ENCODE data around the gene TGFBR3. TPM values are rescaled to one million over a fixed set of nuclear protein-coding genes. Genes with fewer than 3 reads are reported as not detected.

Gene TGFBR3
- polyA plus RNA-seq, 1 donor (not counting 4 experiments of a cell fraction or from before 2014, with no cell fraction given), result 1.2 TPM

DNA sequence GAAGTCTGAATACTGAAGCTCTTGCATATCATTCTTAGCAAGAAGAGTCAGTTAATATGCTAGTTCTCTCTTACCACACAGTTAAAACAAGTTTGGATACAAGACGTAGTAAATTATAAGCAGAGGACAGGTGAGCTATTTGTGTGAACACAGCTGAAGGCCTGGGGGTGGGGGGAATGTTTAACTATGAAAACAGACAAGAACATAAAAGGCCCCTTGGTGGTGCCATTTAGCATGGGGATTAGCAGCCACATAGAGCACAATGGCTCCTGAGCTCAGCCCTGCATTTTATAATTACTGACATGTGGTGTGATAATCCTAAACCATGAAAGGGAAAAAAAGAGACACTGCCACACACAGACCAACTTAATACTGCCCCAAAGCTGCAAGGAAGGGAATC is 94.8 kb downstream of the TGFBR3 start:
- Histone ChIP-seq H3K27me3 (ENCODE audit: control insufficient read depth, extremely low read depth, insufficient read depth, low read length) (peaks cover 28% of the 10 kb centered on the region), H3K9me3 (ENCODE audit: control insufficient read depth, low read depth, low read length) (no peaks in the 10 kb centered on the region), H4K20me1 (ENCODE audit: control insufficient read depth, extremely low read depth, insufficient read depth, low read length) (no peaks in the 10 kb centered on the region), H3K27ac (ENCODE audit: control insufficient read depth, insufficient read depth, low read length) (no peak overlapping the region), H3K79me2 (ENCODE audit: control insufficient read depth, insufficient read depth, low read length) (no peaks in the 10 kb centered on the region), H3K9ac (ENCODE audit: control insufficient read depth, extremely low read depth, insufficient read depth, low read length) (no peak overlapping the region), H3K9me1 (ENCODE audit: control insufficient read depth, extremely low read depth, insufficient read depth, low read length) (no peaks in the 10 kb centered on the region), H3K4me3 (ENCODE audit: control insufficient read depth in 2 of 3, extremely low read depth in 1 of 3, insufficient read depth in 2 of 3, low read depth in 1 of 3, low read length in 3 of 3) (no peak overlapping the region), H3K4me2 (ENCODE audit: control insufficient read depth, extremely low read depth, insufficient read depth, low read depth, low read length) (no peak overlapping the region), H3K4me1 (ENCODE audit: control insufficient read depth, extremely low read depth, insufficient read depth, low read length) (peaks cover 17% of the 10 kb centered on the region), H3K36me3 (ENCODE audit: control insufficient read depth in 2 of 2, extremely low read depth in 1 of 2, insufficient read depth in 2 of 2, low read length in 2 of 2) (no peaks in the 10 kb centered on the region), H2AFZ (ENCODE audit: control insufficient read depth, low read length) (no peak overlapping the region)
- dilution Hi-C loops (cut with MboI; ENCODE audit: extremely low pct_ligation_motif_present, low sequenced_read_pairs), result no loop called here
- TF ChIP-seq EZH2 (IDR thresholded peaks at IDR 0.05; ENCODE audit: low read length), result no peak
- no peak for TF ChIP-seq CTCF (optimal IDR thresholded peaks at IDR 0.05 in 1 of 3, IDR thresholded peaks at IDR 0.05 in 1 of 3, conservative IDR thresholded peaks at IDR 0.05 in 1 of 3; ENCODE audit: extremely low read depth in 1 of 3, insufficient read depth in 2 of 3, low read length in 3 of 3)
- DNase-seq (ENCODE audit: low read depth, low spot score) (no peak), FAIRE-seq (no peak)

- Histone ChIP-seq H3K27ac (ENCODE audit: control insufficient read depth, insufficient read depth, low read length) (no peak overlapping the region), H3K9me1 (ENCODE audit: control insufficient read depth, extremely low read depth, insufficient read depth, low read length) (no peaks in the 10 kb centered on the region), H2AFZ (ENCODE audit: control insufficient read depth, low read length) (no peak overlapping the region), H3K4me2 (ENCODE audit: control insufficient read depth, extremely low read depth, insufficient read depth, low read depth, low read length) (no peak overlapping the region), H3K79me2 (ENCODE audit: control insufficient read depth, insufficient read depth, low read length) (no peaks in the 10 kb centered on the region), H4K20me1 (ENCODE audit: control insufficient read depth, extremely low read depth, insufficient read depth, low read length) (no peaks in the 10 kb centered on the region), H3K9ac (ENCODE audit: control insufficient read depth, extremely low read depth, insufficient read depth, low read length) (no peak overlapping the region), H3K9me3 (ENCODE audit: control insufficient read depth, low read depth, low read length) (no peaks in the 10 kb centered on the region), H3K36me3 (ENCODE audit: control insufficient read depth in 2 of 2, extremely low read depth in 1 of 2, insufficient read depth in 2 of 2, low read length in 2 of 2) (no peaks in the 10 kb centered on the region), H3K4me3 (ENCODE audit: control insufficient read depth in 2 of 3, extremely low read depth in 1 of 3, insufficient read depth in 2 of 3, low read depth in 1 of 3, low read length in 3 of 3) (no peak overlapping the region), H3K4me1 (ENCODE audit: control insufficient read depth, extremely low read depth, insufficient read depth, low read length) (peaks cover 10% of the 10 kb centered on the region), H3K27me3 (ENCODE audit: control insufficient read depth, extremely low read depth, insufficient read depth, low read length) (peaks cover 26% of the 10 kb centered on the region)
- FAIRE-seq, result no peak
- dilution Hi-C loops (cut with MboI; ENCODE audit: extremely low pct_ligation_motif_present, low sequenced_read_pairs), result no loop called here
- no peak for TF ChIP-seq EZH2 (IDR thresholded peaks at IDR 0.05; ENCODE audit: low read length)
- TF ChIP-seq CTCF (optimal IDR thresholded peaks at IDR 0.05 in 1 of 3, IDR thresholded peaks at IDR 0.05 in 1 of 3, conservative IDR thresholded peaks at IDR 0.05 in 1 of 3; ENCODE audit: extremely low read depth in 1 of 3, insufficient read depth in 2 of 3, low read length in 3 of 3), result no peak
- DNase-seq (ENCODE audit: low read depth, low spot score), result no peak
Observed at GRCh38 chr1:91790392-91790791, 95.6 kb downstream of the TGFBR3 start.

Measured in keratinocyte (primary cell).